K562 (cell line): Measurements from ENCODE around the gene SOS1. TPM values are rescaled to one million over a fixed set of nuclear protein-coding genes. Genes with fewer than 3 reads are reported as not detected.

Source experiments
- ATAC-seq: fragments of 200-7000 bp; cut with Tn5 transposase; 3 replicates; pipeline ENCODE4 v1.9.1; 2020; ENCODE audit warnings: moderate library complexity
- BruUV-seq: library from RNA; stranded (reverse); fragments of 400-500 nt; replicated peaks from 2 replicates; lab custom pipeline; 2021; lab: Mats Ljungman, UMichigan
- CTCF ChIA-PET: fragments of 300-600 bp; formaldehyde crosslinking; extraction: SDS; loops from one replicate; lab custom pipeline; 2021; ENCODE audit warnings: low intra/inter-chr PET ratio; lab: Yijun Ruan, JAX
- POLR2A ChIA-PET: fragments of 300-600, 350-650 bp; sonication (Branson Sonifier 250); formaldehyde crosslinking; extraction: SDS; loops from one replicate; lab custom pipeline; 2021; ENCODE audit warnings: antibody characterized with exemption, inconsistent platforms; lab: Yijun Ruan, JAX
- DNase-seq, 4 experiments: peaks; one replicate each; pipeline versions ENCODE4 v3.0.0 to v3.0.0-alpha.2; 2011 to 2018; ENCODE audit warnings: low spot score in 3 of 4, mixed read lengths in 3 of 4; ENCODE audit errors: extremely low read depth in 1 of 4
- FAIRE-seq: peaks from 2 replicates; lab custom pipeline; 2011; peaks lifted over from hg19 to GRCh38; lab: Jason Lieb, UNC
- H2AFZ ChIP-seq: 2 replicates; pipeline ENCODE4 v1.6.0; 2011; ENCODE audit warnings: low read depth, low read length, control low read depth, inconsistent platforms
- H3K27ac ChIP-seq: fragments of 200-600 bp; 3 replicates; pipeline ENCODE4 v1.8.0; 2011; ENCODE audit warnings: low read depth, mild to moderate bottlenecking, control low read depth, inconsistent platforms, low read length, moderate library complexity, mixed read lengths; ENCODE audit errors: extremely low read depth
- H3K27me3 ChIP-seq, 2 experiments: fragments of 300-600 bp in 1 of 2; 2 replicates in 1 of 2; 3 replicates in 1 of 2; pipeline versions ENCODE4 v1.6.0 to v1.8.0; 2011; ENCODE audit warnings: inconsistent platforms in 2 of 2, low read length in 2 of 2, mild to moderate bottlenecking in 1 of 2, mixed read lengths in 1 of 2, moderate library complexity in 1 of 2; ENCODE audit not compliant: control insufficient read depth in 2 of 2, insufficient read depth in 2 of 2
- H3K36me3 ChIP-seq: fragments of 300-600 bp; 3 replicates; pipeline ENCODE4 v1.8.0; 2011; ENCODE audit warnings: mild to moderate bottlenecking, low read length, inconsistent platforms; ENCODE audit not compliant: control insufficient read depth, insufficient read depth
- H3K4me1 ChIP-seq, 2 experiments: fragments of 200-600 bp in 1 of 2; replicated peaks in 1 of 2; 2 replicates in 1 of 2; 3 replicates in 1 of 2; pipeline versions ENCODE4 v1.5.1 to v1.8.0; 2011; ENCODE audit warnings: inconsistent platforms in 2 of 2, low read length in 2 of 2, mild to moderate bottlenecking in 1 of 2, mixed read lengths in 1 of 2, moderate library complexity in 1 of 2; ENCODE audit not compliant: control insufficient read depth in 2 of 2, insufficient read depth in 2 of 2
- H3K4me2 ChIP-seq: 2 replicates; pipeline ENCODE4 v1.6.1; 2011; ENCODE audit warnings: low read length, control low read depth, inconsistent platforms, mixed read lengths; ENCODE audit not compliant: insufficient read depth
- H3K4me3 ChIP-seq: fragments of 200-600 bp; sonication (generic), shearing (Covaris generic); 2 replicates; pipeline ENCODE4 v1.5.1; 2016; ENCODE audit warnings: control low read depth, inconsistent platforms
- H3K79me2 ChIP-seq: fragments of 200-600 bp; 3 replicates; pipeline ENCODE4 v1.8.0; 2011; ENCODE audit warnings: low read length, inconsistent platforms; ENCODE audit not compliant: control insufficient read depth, insufficient read depth
- H3K9ac ChIP-seq, 2 experiments: 2 replicates each; pipeline versions ENCODE4 v1.6.0 to v1.6.1; 2011; ENCODE audit warnings: low read depth in 2 of 2, low read length in 2 of 2, control low read depth in 1 of 2, inconsistent platforms in 1 of 2, mild to moderate bottlenecking in 1 of 2, mixed read lengths in 1 of 2; ENCODE audit not compliant: insufficient read depth in 1 of 2
- H3K9me1 ChIP-seq: one replicate; pipeline ENCODE4 v1.6.0; 2011; ENCODE audit warnings: inconsistent platforms, mild to moderate bottlenecking, low read length, moderate library complexity; ENCODE audit not compliant: control insufficient read depth, insufficient read depth
- H3K9me3 ChIP-seq: replicated peaks from 2 replicates; pipeline ENCODE4 v1.5.1; 2011; ENCODE audit warnings: low read depth, low read length, inconsistent platforms; ENCODE audit not compliant: control insufficient read depth, insufficient read depth
- H4K20me1 ChIP-seq: replicated peaks from 2 replicates; pipeline ENCODE4 v1.6.1; 2011; ENCODE audit warnings: low read length, inconsistent platforms, mixed read lengths; ENCODE audit not compliant: control insufficient read depth, insufficient read depth
- GATAD2B ChIP-seq: fragments of 450-650 bp; IDR thresholded peaks from 2 replicates; pipeline ENCODE4 v1.6.1; 2017; ENCODE audit warnings: mild to moderate bottlenecking, borderline replicate concordance
- HNRNPL ChIP-seq: fragments of 200-400 bp; formaldehyde crosslinking; IDR thresholded peaks from 2 replicates; pipeline ENCODE4 v1.6.1; 2017; ENCODE audit warnings: low read depth, mild to moderate bottlenecking, low read length
- HNRNPUL1 ChIP-seq: fragments of 200-400 bp; formaldehyde crosslinking; IDR thresholded peaks from 2 replicates; pipeline ENCODE4 v1.6.1; 2017; ENCODE audit warnings: low read length
- NFATC3 ChIP-seq: fragments of 450-650 bp; IDR thresholded peaks from 2 replicates; pipeline ENCODE4 v1.6.1; 2017; ENCODE audit warnings: mild to moderate bottlenecking
- SMC3 ChIP-seq: conservative IDR thresholded peaks from 2 replicates; pipeline ENCODE4 v1.6.1; 2011; ENCODE audit warnings: low read depth, low read length, improper control_type of control experiment; ENCODE audit not compliant: insufficient read depth
- TARDBP ChIP-seq: fragments of 450-650 bp; IDR thresholded peaks from 2 replicates; pipeline ENCODE4 v1.6.1; 2016
- ZNF217 ChIP-seq: sonication (generic); formaldehyde crosslinking; IDR thresholded peaks from 2 replicates; pipeline ENCODE4 v1.8.0; 2022; ENCODE audit warnings: mild to moderate bottlenecking, missing genetic modification reagents
- ZNF224 ChIP-seq: sonication (generic); formaldehyde crosslinking; IDR thresholded peaks from 2 replicates; pipeline ENCODE4 v1.8.0; 2022; ENCODE audit warnings: mild to moderate bottlenecking, missing genetic modification reagents
- ZNF23 ChIP-seq: fragments of 250-450 bp; sonication (Bioruptor Pico); IDR thresholded peaks from 2 replicates; pipeline ENCODE4 v1.4.0; 2020; ENCODE audit warnings: mild to moderate bottlenecking
- ZNF347 ChIP-seq: fragments of 450-650 bp; formaldehyde crosslinking; IDR thresholded peaks from 2 replicates; pipeline ENCODE4 v1.4.0; 2020; ENCODE audit warnings: low read depth, mild to moderate bottlenecking, moderate library complexity
- ZNF444 ChIP-seq: fragments of 250-450 bp; sonication (Bioruptor Pico); IDR thresholded peaks from 2 replicates; pipeline ENCODE4 v1.4.0; 2020; ENCODE audit warnings: mild to moderate bottlenecking, moderate library complexity
- ZNF561 ChIP-seq: fragments of 450-650 bp; formaldehyde crosslinking; conservative IDR thresholded peaks from 2 replicates; pipeline ENCODE4 v1.4.0; 2020; ENCODE audit warnings: mild to moderate bottlenecking, moderate library complexity
- ZNF583 ChIP-seq: fragments of 250-450 bp; sonication (Bioruptor Pico); IDR thresholded peaks from 2 replicates; pipeline ENCODE4 v1.4.0; 2020
- ZZZ3 ChIP-seq: fragments of 450-650 bp; IDR thresholded peaks from 2 replicates; pipeline ENCODE4 v1.6.1; 2016; ENCODE audit warnings: antibody characterized with exemption, mild to moderate bottlenecking, moderate library complexity
- WGBS: fragments of 100-300 bp; shearing (Covaris generic); methylation state at CpG from one replicate; pipeline ENCODE4 v1.1.6; 2016; ENCODE audit warnings: low coverage, mixed read lengths; ENCODE audit not compliant: insufficient coverage; ENCODE audit errors: missing lambda C conversion rate; 5-methylcytosine and 5-hydroxymethylcytosine counted together
- in situ Hi-C: fragments of 300-500 bp; cut with MboI; formaldehyde crosslinking; loops from 4 replicates; pipeline ENCODE4 v1.15.0; 2018; ENCODE audit warnings: inconsistent platforms, mixed read lengths
- intact Hi-C: fragments of 100-400 bp; cut with micrococcal nuclease; formaldehyde crosslinking; loops from 2 replicates; pipeline ENCODE4 v1.14.2; 2022
- polyA plus RNA-seq, 8 experiments: library from polyadenylated mRNA; depleted of rRNA in 4 of 8; stranded (reverse) in 5 of 8; unstranded in 3 of 8; fragments of >200 nt; fragmentation: Nextera tagmentation in 2 of 8; fragmentation: Illumina TruSeq in 1 of 8; extraction: Ambion mirVana in 2 of 8; extraction: Trizol in 1 of 8; gene quantifications; 2 replicates each; pipeline versions ENCODE4 v1.2.1 to v1.2.3, GENCODE V29; 2011 to 2014; ENCODE audit warnings: inconsistent platforms in 1 of 8, missing spikeins in 1 of 8
- total RNA-seq, 7 experiments: library from RNA; depleted of rRNA in 6 of 7; stranded (reverse); fragments of >200 nt in 6 of 7; fragmentation: Illumina TruSeq in 2 of 7; extraction: Trizol in 2 of 7; gene quantifications; 2 replicates each; pipeline versions ENCODE4 v1.2.1 to v1.2.3, GENCODE V29; 2011 to 2021; ENCODE audit warnings: low replicate concordance in 1 of 7
- TF ChIP-seq, protein P1 (sequence below): fragments of 450-650 bp; formaldehyde crosslinking; IDR thresholded peaks from 2 replicates; pipeline ENCODE4 v1.4.0; 2020; ENCODE audit warnings: mild to moderate bottlenecking
- TF ChIP-seq, protein P2 (sequence below): fragments of 250-450 bp; sonication (Bioruptor Pico); IDR thresholded peaks from 2 replicates; pipeline ENCODE4 v1.8.0; 2021; ENCODE audit warnings: borderline replicate concordance, mild to moderate bottlenecking, moderate library complexity; ENCODE audit not compliant: poor library complexity, severe bottlenecking
- TF ChIP-seq, protein P3 (sequence below): fragments of 200-400 bp; formaldehyde crosslinking; IDR thresholded peaks from 2 replicates; pipeline ENCODE4 v1.6.1; 2017; ENCODE audit warnings: mild to moderate bottlenecking, low read depth, low read length, moderate library complexity
- TF ChIP-seq, protein P4 (sequence below), 3 experiments: fragments of 200-800 bp in 1 of 3; sonication (Bioruptor generic) in 1 of 3; sonication (generic) in 1 of 3; formaldehyde crosslinking in 1 of 3; IDR thresholded peaks; 2 replicates each; pipeline versions ENCODE4 v1.6.1 to v1.8.0; 2016 to 2022; ENCODE audit warnings: mild to moderate bottlenecking in 2 of 3, missing compliant biosample characterization in 2 of 3, missing genetic modification characterization in 2 of 3, missing genetic modification reagents in 1 of 3

SOS1 gene
- total and polyA plus RNA-seq, 9 of the 15 experiments (the other 6 are each of a cell fraction or from before 2014, with no cell fraction given): 2.5 to 27.1 (median 16.3) TPM

DNA sequence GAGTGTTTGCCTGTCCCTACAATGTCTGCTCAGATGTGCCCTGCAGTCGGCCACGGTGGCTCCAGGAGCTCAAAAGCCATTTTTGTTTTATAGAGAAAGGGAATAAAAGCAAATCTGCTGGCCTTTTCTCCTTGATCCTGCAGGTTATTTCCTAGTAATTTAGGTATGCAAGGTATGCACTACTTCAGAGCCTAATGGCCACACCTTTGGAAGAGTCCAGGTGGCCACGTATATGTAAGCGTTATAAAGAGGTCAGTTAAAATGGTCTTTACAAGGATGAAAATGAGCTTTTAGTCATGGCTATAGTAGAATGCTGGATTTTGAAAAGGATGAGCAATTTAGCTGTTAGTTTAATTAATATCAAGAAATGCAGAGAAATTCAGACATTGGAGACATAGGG, 149.5 kb downstream of the SOS1 start:
- WGBS: 11% methylated on average over 4 of the region's 4 CpGs
- DNase-seq: no peak
- no peaks in the 10 kb centered on the region for H3K79me2 ChIP-seq
- no peaks in the 10 kb centered on the region for H3K4me1 ChIP-seq
- H3K9me3 ChIP-seq: no peaks in the 10 kb centered on the region
- H3K36me3 ChIP-seq: no peaks in the 10 kb centered on the region
- no peaks in the 10 kb centered on the region for H4K20me1 ChIP-seq
- H3K27me3 ChIP-seq: peaks cover 19 to 25% of the 10 kb centered on the region in 2 experiments; a peak in 4 of 5 replicates
- POLR2A ChIA-PET: no interaction called here
- CTCF ChIA-PET: no interaction called here
- no peak overlapping the region for H3K9ac ChIP-seq
- intact Hi-C loops: no loop called here
- TF ChIP-seq HNRNPUL1 (no peak), ZZZ3 (no peak), GATAD2B (no peak), HNRNPL (no peak), NFATC3 (no peak), ZNF224 (CRISPR knock-in tag) (no peak), TARDBP (no peak), ZNF444 (CRISPR knock-in tag) (no peak), ZNF561 (CRISPR knock-in tag) (no peak), ZNF217 (CRISPR knock-in tag) (no peak), ZNF583 (CRISPR knock-in tag) (no peak), ZNF23 (CRISPR knock-in tag) (no peak), ZNF347 (CRISPR knock-in tag) (no peak), SMC3 (no peak)
- TF ChIP-seq, protein P1, sequence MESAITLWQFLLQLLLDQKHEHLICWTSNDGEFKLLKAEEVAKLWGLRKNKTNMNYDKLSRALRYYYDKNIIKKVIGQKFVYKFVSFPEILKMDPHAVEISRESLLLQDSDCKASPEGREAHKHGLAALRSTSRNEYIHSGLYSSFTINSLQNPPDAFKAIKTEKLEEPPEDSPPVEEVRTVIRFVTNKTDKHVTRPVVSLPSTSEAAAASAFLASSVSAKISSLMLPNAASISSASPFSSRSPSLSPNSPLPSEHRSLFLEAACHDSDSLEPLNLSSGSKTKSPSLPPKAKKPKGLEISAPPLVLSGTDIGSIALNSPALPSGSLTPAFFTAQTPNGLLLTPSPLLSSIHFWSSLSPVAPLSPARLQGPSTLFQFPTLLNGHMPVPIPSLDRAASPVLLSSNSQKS (CRISPR knock-in tag): no peak
- TF ChIP-seq, protein P2, sequence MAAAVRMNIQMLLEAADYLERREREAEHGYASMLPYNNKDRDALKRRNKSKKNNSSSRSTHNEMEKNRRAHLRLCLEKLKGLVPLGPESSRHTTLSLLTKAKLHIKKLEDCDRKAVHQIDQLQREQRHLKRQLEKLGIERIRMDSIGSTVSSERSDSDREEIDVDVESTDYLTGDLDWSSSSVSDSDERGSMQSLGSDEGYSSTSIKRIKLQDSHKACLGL (CRISPR knock-in tag): no peak
- TF ChIP-seq, protein P3, sequence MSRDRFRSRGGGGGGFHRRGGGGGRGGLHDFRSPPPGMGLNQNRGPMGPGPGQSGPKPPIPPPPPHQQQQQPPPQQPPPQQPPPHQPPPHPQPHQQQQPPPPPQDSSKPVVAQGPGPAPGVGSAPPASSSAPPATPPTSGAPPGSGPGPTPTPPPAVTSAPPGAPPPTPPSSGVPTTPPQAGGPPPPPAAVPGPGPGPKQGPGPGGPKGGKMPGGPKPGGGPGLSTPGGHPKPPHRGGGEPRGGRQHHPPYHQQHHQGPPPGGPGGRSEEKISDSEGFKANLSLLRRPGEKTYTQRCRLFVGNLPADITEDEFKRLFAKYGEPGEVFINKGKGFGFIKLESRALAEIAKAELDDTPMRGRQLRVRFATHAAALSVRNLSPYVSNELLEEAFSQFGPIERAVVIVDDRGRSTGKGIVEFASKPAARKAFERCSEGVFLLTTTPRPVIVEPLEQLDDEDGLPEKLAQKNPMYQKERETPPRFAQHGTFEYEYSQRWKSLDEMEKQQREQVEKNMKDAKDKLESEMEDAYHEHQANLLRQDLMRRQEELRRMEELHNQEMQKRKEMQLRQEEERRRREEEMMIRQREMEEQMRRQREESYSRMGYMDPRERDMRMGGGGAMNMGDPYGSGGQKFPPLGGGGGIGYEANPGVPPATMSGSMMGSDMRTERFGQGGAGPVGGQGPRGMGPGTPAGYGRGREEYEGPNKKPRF: no peak
- TF ChIP-seq, protein P4, sequence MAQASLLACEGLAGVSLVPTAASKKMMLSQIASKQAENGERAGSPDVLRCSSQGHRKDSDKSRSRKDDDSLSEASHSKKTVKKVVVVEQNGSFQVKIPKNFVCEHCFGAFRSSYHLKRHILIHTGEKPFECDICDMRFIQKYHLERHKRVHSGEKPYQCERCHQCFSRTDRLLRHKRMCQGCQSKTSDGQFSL (CRISPR knock-in tag; IDR thresholded peaks at IDR 0.05): no peak
- TF ChIP-seq, protein P4 (tag; IDR thresholded peaks at IDR 0.05): no peak
- no peak for FAIRE-seq
- BruUV-seq: no TSS peak
- in situ Hi-C loops: no loop called here
- ATAC-seq: no peak
- H3K4me3 ChIP-seq: no peak overlapping the region
- no peak overlapping the region for H2AFZ ChIP-seq
- no peak overlapping the region for H3K4me2 ChIP-seq
- H3K9me1 ChIP-seq: no peaks in the 10 kb centered on the region
- no peak overlapping the region for H3K27ac ChIP-seq
